SK-N-SH (cell line): ENCODE measurements around the gene CPNE8. TPM values are rescaled to one million over a fixed set of nuclear protein-coding genes. Genes with fewer than 3 reads are reported as not detected.

ENCODE experiments used
- CTCF ChIA-PET: fragments of 300-600, 350-600 bp; formaldehyde crosslinking; extraction: SDS; loops from one replicate; lab custom pipeline; 2021; lab: Yijun Ruan, JAX
- POLR2A ChIA-PET: fragments of 350-600 bp; sonication (Branson Sonifier 250); formaldehyde crosslinking; extraction: SDS; loops from one replicate; lab custom pipeline; 2020; ENCODE audit warnings: antibody characterized with exemption, inconsistent platforms; lab: Yijun Ruan, JAX
- DNase-seq: peaks from one replicate; pipeline ENCODE4 v3.0.0; 2012
- H2AFZ ChIP-seq: fragments of 200-600 bp; sonication (generic); 2 replicates; pipeline ENCODE4 v1.8.1; 2016; ENCODE audit warnings: antibody characterized with exemption, mild to moderate bottlenecking, low read depth
- H3F3A ChIP-seq: fragments of 200-600 bp; sonication (generic); replicated peaks from 2 replicates; pipeline ENCODE3; 2016; ENCODE audit warnings: antibody characterized with exemption, mild to moderate bottlenecking; ENCODE audit not compliant: insufficient read depth
- H3K27ac ChIP-seq, 2 experiments: fragments of 200-500 bp in 1 of 2; fragments of 200-600 bp in 1 of 2; sonication (Bioruptor generic) in 1 of 2; sonication (generic), shearing (Covaris generic) in 1 of 2; 2 replicates each; pipeline versions ENCODE4 v1.5.1 to v1.6.1; 2014 to 2016; ENCODE audit warnings: low read depth in 2 of 2, inconsistent platforms in 1 of 2, low read length in 1 of 2, mild to moderate bottlenecking in 1 of 2, mixed read lengths in 1 of 2
- H3K27me3 ChIP-seq: fragments of 200-600 bp; sonication (generic), shearing (Covaris generic); 2 replicates; pipeline ENCODE4 v1.6.1; 2016; ENCODE audit warnings: mixed run types; ENCODE audit not compliant: insufficient read depth
- H3K36me3 ChIP-seq, 2 experiments: fragments of 200-500 bp in 1 of 2; fragments of 200-600 bp in 1 of 2; sonication (Bioruptor generic) in 1 of 2; sonication (generic) in 1 of 2; replicated peaks in 1 of 2; 2 replicates each; pipeline versions ENCODE3 to v1.5.1; 2014 to 2016; ENCODE audit warnings: low read length in 1 of 2, mild to moderate bottlenecking in 1 of 2; ENCODE audit not compliant: insufficient read depth in 2 of 2, control insufficient read depth in 1 of 2
- H3K4me1 ChIP-seq, 2 experiments: fragments of 200-500 bp in 1 of 2; fragments of 200-600 bp in 1 of 2; sonication (Bioruptor generic) in 1 of 2; sonication (generic), shearing (Covaris generic) in 1 of 2; 2 replicates each; pipeline versions ENCODE4 v1.5.1 to v1.6.1; 2014 to 2016; ENCODE audit warnings: low read depth in 1 of 2, low read length in 1 of 2, mixed run types in 1 of 2; ENCODE audit not compliant: insufficient read depth in 2 of 2, control insufficient read depth in 1 of 2
- H3K4me2 ChIP-seq: fragments of 200-600 bp; sonication (generic), shearing (Covaris generic); 2 replicates; pipeline ENCODE4 v1.6.1; 2017; ENCODE audit warnings: mixed run types
- H3K4me3 ChIP-seq, 2 experiments: fragments of 200-500 bp in 1 of 2; fragments of 200-600 bp in 1 of 2; sonication (Bioruptor generic) in 1 of 2; sonication (generic), shearing (Covaris generic) in 1 of 2; 2 replicates each; pipeline versions ENCODE4 v1.5.1 to v1.8.1; 2014 to 2016; ENCODE audit warnings: low read depth in 2 of 2, inconsistent platforms in 1 of 2, low read length in 1 of 2, mild to moderate bottlenecking in 1 of 2, mixed read lengths in 1 of 2, moderate library complexity in 1 of 2
- H3K79me2 ChIP-seq: fragments of 200-600 bp; sonication (generic); 2 replicates; pipeline ENCODE4 v1.8.1; 2017; ENCODE audit warnings: mild to moderate bottlenecking; ENCODE audit not compliant: insufficient read depth
- H3K9ac ChIP-seq: fragments of 200-600 bp; sonication (generic); 2 replicates; pipeline ENCODE4 v1.6.1; 2017; ENCODE audit warnings: mixed run types
- H3K9me2 ChIP-seq: fragments of 200-600 bp; sonication (generic); 2 replicates; pipeline ENCODE4 v1.6.1; 2017; ENCODE audit warnings: mixed run types
- H3K9me3 ChIP-seq: fragments of 200-600 bp; sonication (generic); 2 replicates; pipeline ENCODE4 v1.6.1; 2017; ENCODE audit warnings: mixed run types, mild to moderate bottlenecking, moderate library complexity
- H4K20me1 ChIP-seq: fragments of 200-600 bp; sonication (generic); 2 replicates; pipeline ENCODE4 v1.6.1; 2017; ENCODE audit warnings: mild to moderate bottlenecking, mixed run types; ENCODE audit not compliant: insufficient read depth
- CHD2 ChIP-seq: fragments of 150-350 bp; IDR thresholded peaks from 2 replicates; pipeline ENCODE4 v1.6.1; 2018; ENCODE audit warnings: low read length; ENCODE audit not compliant: partially characterized antibody
- EP300 ChIP-seq, 2 experiments: IDR thresholded peaks; 2 replicates each; pipeline versions ENCODE4 v1.4.0 to v1.6.1; 2012; ENCODE audit warnings: borderline replicate concordance in 1 of 2, low read depth in 1 of 2, low read length in 1 of 2
- EZH2phosphoT487 ChIP-seq: fragments of 200-600 bp; sonication (generic); IDR thresholded peaks from 2 replicates; pipeline ENCODE4 v1.6.1; 2017; ENCODE audit warnings: low read depth, mixed run types, mild to moderate bottlenecking, antibody characterized with exemption, moderate library complexity, borderline replicate concordance
- FOXM1 ChIP-seq: IDR thresholded peaks from 2 replicates; pipeline ENCODE4 v1.4.0; 2012; ENCODE audit warnings: low read depth, mild to moderate bottlenecking
- GABPA ChIP-seq: IDR thresholded peaks from 2 replicates; pipeline ENCODE4 v1.4.0; 2012; ENCODE audit warnings: low read depth, mild to moderate bottlenecking
- GATA2 ChIP-seq: sonication (generic); formaldehyde crosslinking; IDR thresholded peaks from 2 replicates; pipeline ENCODE4 v1.5.0; 2020; ENCODE audit warnings: mild to moderate bottlenecking, missing genetic modification reagents
- IRF3 ChIP-seq: fragments of 150-350 bp; IDR thresholded peaks from 2 replicates; pipeline ENCODE4 v1.6.1; 2016; ENCODE audit warnings: mild to moderate bottlenecking, low read depth, low read length
- JUND ChIP-seq: IDR thresholded peaks from 2 replicates; pipeline ENCODE4 v1.4.0; 2012
- MEF2A ChIP-seq: IDR thresholded peaks from 2 replicates; pipeline ENCODE4 v1.4.0; 2012; ENCODE audit warnings: low read depth, borderline replicate concordance
- NFIC ChIP-seq: IDR thresholded peaks from 2 replicates; pipeline ENCODE4 v1.4.0; 2012; ENCODE audit warnings: borderline replicate concordance
- NRF1 ChIP-seq: IDR thresholded peaks from 2 replicates; pipeline ENCODE4 v1.6.1; 2012; ENCODE audit warnings: low read depth, mild to moderate bottlenecking, low read length
- PBX3 ChIP-seq: IDR thresholded peaks from 2 replicates; pipeline ENCODE4; 2012
- POLR2AphosphoS5 ChIP-seq: IDR thresholded peaks from 2 replicates; pipeline ENCODE4 v1.6.1; 2012; ENCODE audit warnings: low read depth, low read length
- RAD21 ChIP-seq: IDR thresholded peaks from 2 replicates; pipeline ENCODE4 v1.6.1; 2012; ENCODE audit warnings: mild to moderate bottlenecking, low read length
- RCOR1 ChIP-seq: fragments of 150-350 bp; IDR thresholded peaks from 2 replicates; pipeline ENCODE4 v1.6.1; 2017; ENCODE audit warnings: antibody characterized with exemption, low read length
- RFX5 ChIP-seq: IDR thresholded peaks from 2 replicates; pipeline ENCODE4 v1.6.1; 2012; ENCODE audit warnings: mild to moderate bottlenecking, improper control_type of control experiment, low read length
- SIN3A ChIP-seq: IDR thresholded peaks from 2 replicates; pipeline ENCODE4 v1.6.1; 2012; ENCODE audit warnings: low read depth, mild to moderate bottlenecking, low read length, moderate library complexity, borderline replicate concordance
- TCF12 ChIP-seq: IDR thresholded peaks from 2 replicates; pipeline ENCODE4 v1.4.0; 2012
- TEAD4 ChIP-seq: IDR thresholded peaks from 2 replicates; pipeline ENCODE4 v1.4.0; 2012; ENCODE audit warnings: mild to moderate bottlenecking, borderline replicate concordance; ENCODE audit not compliant: insufficient read depth
- USF2 ChIP-seq: fragments of 150-350 bp; IDR thresholded peaks from 2 replicates; pipeline ENCODE4 v1.6.1; 2017; ENCODE audit warnings: antibody characterized with exemption, low read length, low read depth, borderline replicate concordance
- YY1 ChIP-seq: IDR thresholded peaks from 2 replicates; pipeline ENCODE4 v1.4.0; 2012; ENCODE audit warnings: low read depth, mild to moderate bottlenecking
- WGBS: methylation state at CpG from one replicate; pipeline ENCODE4 v1.1.6; 2017; ENCODE audit warnings: low lambda C conversion rate; 5-methylcytosine and 5-hydroxymethylcytosine counted together
- polyA plus RNA-seq, 3 experiments: library from polyadenylated mRNA; depleted of rRNA; stranded (reverse); fragments of >200 nt; gene quantifications; 2 replicates each; pipeline ENCODE4 v1.2.3, GENCODE V29; 2012
- TF ChIP-seq, protein P1 (sequence below): IDR thresholded peaks from 2 replicates; pipeline ENCODE4 v1.4.0; 2012; ENCODE audit warnings: low read depth, borderline replicate concordance
- TF ChIP-seq, protein P2 (sequence below): IDR thresholded peaks from 2 replicates; pipeline ENCODE4 v1.6.1; 2012; ENCODE audit warnings: mild to moderate bottlenecking, low read depth, low read length, moderate library complexity
- TF ChIP-seq, protein P3 (sequence below): IDR thresholded peaks from 2 replicates; pipeline ENCODE4 v1.4.0; 2012; ENCODE audit warnings: low read depth, borderline replicate concordance

Gene CPNE8
- polyA plus RNA-seq, 1 of the 3 experiments (the other 2 are of a cell fraction) = not detected

DNA sequence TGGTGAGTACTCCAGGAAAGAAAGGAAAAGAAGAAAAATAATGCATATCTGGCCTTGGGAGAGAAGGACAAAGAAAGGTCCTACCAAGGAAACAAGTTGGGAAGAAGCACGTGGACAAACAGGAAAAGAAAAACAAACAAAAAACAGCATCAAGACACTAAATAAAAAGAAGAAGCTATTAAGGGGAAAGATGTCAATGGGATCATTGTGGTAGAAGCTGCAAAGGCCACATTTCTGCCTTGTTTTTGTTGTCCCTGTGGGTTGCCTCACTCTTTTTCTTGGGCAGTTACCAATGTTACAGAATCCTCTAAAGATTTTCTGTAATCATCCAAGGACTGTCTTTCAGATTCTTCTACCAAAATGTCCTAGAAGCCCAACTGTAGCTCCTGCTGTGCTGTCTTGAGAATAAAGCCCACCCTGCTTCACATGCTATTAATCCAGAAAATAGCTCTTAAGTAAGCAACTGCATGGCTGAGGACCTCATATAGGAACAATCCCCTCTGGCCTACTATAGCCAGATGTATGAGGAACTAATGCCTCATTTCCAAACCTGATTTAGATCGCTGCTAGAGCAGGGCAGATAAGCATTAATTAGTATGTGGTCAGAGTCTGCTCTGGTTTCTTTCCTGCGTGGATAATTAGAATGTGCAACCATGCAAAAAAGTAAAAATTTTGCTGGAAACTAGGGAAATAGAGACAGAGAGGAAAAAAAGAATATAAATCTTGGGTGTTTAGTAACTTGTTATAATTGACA is 10.2 kb upstream of the CPNE8 start:
- no peaks in the 10 kb centered on the region for H3F3A ChIP-seq
- TF ChIP-seq CHD2 (peak; percentile 67), JUND (no peak), NRF1 (no peak), FOXM1 (no peak), RAD21 (no peak; the same call in 1 of the 2 replicates), TCF12 (peak; percentile 29), USF2 (no peak), YY1 (no peak), SIN3A (no peak), EP300 (IDR thresholded peaks at IDR 0.05; ENCODE audit: borderline replicate concordance in 1 of 2, low read depth in 1 of 2, low read length in 1 of 2) (peak in 1 of 2 experiments; percentile 85; a peak in 2 of 4 replicates), GATA2 (CRISPR knock-in tag) (peak; percentile 96), MEF2A (no peak), RCOR1 (peak; percentile 89), GABPA (no peak), PBX3 (no peak), EZH2phosphoT487 (no peak), TEAD4 (no peak), NFIC (no peak), IRF3 (no peak), POLR2AphosphoS5 (no peak), RFX5 (no peak)
- TF ChIP-seq, protein P1, sequence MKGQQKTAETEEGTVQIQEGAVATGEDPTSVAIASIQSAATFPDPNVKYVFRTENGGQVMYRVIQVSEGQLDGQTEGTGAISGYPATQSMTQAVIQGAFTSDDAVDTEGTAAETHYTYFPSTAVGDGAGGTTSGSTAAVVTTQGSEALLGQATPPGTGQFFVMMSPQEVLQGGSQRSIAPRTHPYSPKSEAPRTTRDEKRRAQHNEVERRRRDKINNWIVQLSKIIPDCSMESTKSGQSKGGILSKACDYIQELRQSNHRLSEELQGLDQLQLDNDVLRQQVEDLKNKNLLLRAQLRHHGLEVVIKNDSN = no peak
- TF ChIP-seq, protein P2, sequence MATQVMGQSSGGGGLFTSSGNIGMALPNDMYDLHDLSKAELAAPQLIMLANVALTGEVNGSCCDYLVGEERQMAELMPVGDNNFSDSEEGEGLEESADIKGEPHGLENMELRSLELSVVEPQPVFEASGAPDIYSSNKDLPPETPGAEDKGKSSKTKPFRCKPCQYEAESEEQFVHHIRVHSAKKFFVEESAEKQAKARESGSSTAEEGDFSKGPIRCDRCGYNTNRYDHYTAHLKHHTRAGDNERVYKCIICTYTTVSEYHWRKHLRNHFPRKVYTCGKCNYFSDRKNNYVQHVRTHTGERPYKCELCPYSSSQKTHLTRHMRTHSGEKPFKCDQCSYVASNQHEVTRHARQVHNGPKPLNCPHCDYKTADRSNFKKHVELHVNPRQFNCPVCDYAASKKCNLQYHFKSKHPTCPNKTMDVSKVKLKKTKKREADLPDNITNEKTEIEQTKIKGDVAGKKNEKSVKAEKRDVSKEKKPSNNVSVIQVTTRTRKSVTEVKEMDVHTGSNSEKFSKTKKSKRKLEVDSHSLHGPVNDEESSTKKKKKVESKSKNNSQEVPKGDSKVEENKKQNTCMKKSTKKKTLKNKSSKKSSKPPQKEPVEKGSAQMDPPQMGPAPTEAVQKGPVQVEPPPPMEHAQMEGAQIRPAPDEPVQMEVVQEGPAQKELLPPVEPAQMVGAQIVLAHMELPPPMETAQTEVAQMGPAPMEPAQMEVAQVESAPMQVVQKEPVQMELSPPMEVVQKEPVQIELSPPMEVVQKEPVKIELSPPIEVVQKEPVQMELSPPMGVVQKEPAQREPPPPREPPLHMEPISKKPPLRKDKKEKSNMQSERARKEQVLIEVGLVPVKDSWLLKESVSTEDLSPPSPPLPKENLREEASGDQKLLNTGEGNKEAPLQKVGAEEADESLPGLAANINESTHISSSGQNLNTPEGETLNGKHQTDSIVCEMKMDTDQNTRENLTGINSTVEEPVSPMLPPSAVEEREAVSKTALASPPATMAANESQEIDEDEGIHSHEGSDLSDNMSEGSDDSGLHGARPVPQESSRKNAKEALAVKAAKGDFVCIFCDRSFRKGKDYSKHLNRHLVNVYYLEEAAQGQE = no peak
- TF ChIP-seq, protein P3, sequence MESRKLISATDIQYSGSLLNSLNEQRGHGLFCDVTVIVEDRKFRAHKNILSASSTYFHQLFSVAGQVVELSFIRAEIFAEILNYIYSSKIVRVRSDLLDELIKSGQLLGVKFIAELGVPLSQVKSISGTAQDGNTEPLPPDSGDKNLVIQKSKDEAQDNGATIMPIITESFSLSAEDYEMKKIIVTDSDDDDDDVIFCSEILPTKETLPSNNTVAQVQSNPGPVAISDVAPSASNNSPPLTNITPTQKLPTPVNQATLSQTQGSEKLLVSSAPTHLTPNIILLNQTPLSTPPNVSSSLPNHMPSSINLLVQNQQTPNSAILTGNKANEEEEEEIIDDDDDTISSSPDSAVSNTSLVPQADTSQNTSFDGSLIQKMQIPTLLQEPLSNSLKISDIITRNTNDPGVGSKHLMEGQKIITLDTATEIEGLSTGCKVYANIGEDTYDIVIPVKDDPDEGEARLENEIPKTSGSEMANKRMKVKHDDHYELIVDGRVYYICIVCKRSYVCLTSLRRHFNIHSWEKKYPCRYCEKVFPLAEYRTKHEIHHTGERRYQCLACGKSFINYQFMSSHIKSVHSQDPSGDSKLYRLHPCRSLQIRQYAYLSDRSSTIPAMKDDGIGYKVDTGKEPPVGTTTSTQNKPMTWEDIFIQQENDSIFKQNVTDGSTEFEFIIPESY = no peak

More for the DNA sequence above, 10.2 kb upstream of the CPNE8 start:
- Histone ChIP-seq H3K4me2 (no peak overlapping the region), H4K20me1 (no peaks in the 10 kb centered on the region), H3K4me1 (peaks cover 0 to 9% of the 10 kb centered on the region in 2 experiments; a peak in 1 of 4 replicates), H3K9me3 (no peaks in the 10 kb centered on the region), H2AFZ (no peak overlapping the region), H3K9ac (no peak overlapping the region), H3K4me3 (no peak overlapping the region), H3K9me2 (no peaks in the 10 kb centered on the region), H3K27ac (peak overlapping the region in 1 of 2 experiments; percentile 78; a peak in 2 of 4 replicates), H3K36me3 (no peaks in the 10 kb centered on the region), H3K27me3 (no peaks in the 10 kb centered on the region), H3K79me2 (no peaks in the 10 kb centered on the region)
- CTCF ChIA-PET = interaction anchor here (1.0 to 3.5 kb wide), 7 partner anchors 9 to 358 kb away, joined by 3 to 17 read pairs (median 4); partner anchors contain the start of gene CPNE8
- POLR2A ChIA-PET = no interaction called here
- peak; percentile 61 for DNase-seq
- 8% methylated on average over 3 of the region's 3 CpGs for WGBS
